GM12801 (cell line): ENCODE data around the gene CHD2.

Source experiments
- TF ChIP-seq, protein P1 (sequence below): IDR thresholded peaks from one replicate; pipeline ENCODE4 v1.5.1; 2011; ENCODE audit warnings: control low read depth; ENCODE audit not compliant: insufficient read length; ENCODE audit errors: extremely low read depth

CHD2 gene

DNA sequence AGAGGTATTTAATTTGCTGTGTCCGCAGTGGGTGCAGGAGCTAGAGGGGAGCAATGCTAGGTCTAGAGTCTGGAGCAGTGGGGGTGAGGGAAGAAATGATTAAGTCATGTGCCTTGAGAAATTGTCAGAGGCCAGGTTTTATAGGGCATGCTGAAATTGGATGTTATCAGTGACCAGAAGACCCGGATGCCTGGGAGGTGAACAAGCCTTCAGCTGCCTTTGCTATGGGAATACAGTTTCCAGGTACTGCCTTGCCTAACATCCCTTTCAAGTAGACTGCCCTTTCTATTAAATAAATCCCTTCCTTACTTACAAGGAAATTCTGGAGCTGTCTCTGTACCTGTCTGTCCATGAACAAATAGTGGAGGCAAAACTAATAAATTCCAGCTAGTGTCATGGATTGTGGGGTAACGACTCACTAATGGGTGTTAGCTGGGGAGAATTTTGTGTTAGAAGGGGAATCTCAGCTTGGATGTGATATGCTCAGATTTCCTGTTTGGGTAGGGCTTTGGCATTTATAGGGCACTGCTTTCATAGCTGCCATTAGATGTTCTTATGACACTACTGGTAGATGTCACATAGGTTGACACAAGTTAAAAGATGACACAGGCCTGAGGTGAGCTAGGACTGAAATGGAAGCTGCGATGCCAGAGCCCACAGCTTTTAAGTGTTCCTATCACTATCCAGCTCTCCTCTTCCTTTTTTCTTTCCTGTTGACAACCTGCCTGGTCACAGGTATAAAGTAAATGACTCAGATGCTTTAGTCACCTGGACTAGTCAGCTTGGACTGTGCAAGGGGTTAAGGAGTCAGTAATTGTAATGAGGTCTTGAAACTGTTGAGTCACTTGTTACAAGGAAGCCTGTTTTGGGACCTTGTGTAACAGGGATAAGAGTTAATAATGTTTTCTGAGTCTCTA, 21.3 kb downstream of the CHD2 start:
- TF ChIP-seq, protein P1, sequence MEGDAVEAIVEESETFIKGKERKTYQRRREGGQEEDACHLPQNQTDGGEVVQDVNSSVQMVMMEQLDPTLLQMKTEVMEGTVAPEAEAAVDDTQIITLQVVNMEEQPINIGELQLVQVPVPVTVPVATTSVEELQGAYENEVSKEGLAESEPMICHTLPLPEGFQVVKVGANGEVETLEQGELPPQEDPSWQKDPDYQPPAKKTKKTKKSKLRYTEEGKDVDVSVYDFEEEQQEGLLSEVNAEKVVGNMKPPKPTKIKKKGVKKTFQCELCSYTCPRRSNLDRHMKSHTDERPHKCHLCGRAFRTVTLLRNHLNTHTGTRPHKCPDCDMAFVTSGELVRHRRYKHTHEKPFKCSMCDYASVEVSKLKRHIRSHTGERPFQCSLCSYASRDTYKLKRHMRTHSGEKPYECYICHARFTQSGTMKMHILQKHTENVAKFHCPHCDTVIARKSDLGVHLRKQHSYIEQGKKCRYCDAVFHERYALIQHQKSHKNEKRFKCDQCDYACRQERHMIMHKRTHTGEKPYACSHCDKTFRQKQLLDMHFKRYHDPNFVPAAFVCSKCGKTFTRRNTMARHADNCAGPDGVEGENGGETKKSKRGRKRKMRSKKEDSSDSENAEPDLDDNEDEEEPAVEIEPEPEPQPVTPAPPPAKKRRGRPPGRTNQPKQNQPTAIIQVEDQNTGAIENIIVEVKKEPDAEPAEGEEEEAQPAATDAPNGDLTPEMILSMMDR = no peak

DNA sequence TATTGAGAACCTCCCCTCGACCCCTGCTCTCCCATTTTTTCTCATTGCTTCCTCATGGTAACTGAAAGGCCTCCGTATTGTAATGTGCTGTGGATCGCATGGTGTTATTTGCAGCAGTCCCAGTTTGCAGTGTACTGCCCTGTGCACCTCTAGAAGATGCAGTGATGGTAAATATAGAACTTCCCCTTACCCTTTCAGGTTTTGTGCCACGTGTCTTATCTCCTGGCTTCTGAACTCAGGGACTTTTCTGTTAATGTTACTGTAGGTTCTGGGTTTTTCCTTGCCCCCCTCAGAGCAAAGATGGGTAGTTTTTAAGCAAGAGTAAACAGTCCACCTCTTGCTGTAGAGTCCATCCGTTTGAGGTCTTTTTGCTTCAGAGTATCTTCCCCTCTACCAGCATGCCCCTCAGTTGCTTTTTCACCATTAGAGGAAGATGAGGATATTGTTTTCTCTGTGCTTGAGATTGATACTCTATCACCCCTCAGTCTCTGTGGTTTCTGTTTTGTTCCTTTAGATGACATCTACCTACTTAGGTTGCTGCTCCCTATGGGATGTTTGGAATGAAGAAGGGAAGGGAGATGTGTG, 22.4 kb downstream of the CHD2 start:
- TF ChIP-seq, protein P1 = no peak

DNA sequence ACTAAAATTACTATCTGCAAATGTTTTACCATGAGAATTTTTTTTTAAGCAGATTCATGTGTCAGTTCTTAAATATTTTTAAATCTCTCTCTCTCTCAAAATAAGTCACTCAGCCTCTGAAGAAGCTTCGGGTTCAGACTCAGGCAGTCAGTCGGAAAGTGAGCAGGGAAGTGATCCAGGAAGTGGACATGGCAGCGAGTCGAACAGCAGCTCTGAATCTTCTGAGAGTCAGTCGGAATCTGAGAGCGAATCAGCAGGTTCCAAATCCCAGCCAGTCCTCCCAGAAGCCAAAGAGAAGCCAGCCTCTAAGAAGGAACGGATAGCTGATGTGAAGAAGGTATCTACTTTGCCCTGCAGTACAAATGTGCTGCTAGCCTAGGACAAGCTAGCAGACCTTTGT, 24.1 kb downstream of the CHD2 start:
- TF ChIP-seq, protein P1 = no peak

DNA sequence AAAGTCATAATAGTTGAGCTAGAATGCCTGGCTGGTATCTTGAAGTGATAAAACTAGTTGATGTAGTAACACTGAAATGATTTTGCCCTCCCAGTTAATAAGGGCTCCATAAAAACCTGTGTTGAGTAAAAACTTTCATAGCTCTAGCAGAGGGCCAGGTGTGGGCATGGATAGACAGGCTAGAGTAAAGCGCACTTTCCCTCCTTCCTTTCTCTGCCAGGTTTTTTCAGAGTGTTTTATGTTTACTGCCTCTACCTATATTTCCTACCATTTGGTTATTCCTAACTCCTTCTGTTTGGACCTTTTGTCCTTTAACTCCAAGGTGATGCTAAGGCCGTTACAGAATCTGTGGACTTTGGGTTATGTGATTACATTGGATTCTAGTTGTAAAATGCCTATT, 25.3 kb downstream of the CHD2 start:
- TF ChIP-seq, protein P1 = no peak

DNA sequence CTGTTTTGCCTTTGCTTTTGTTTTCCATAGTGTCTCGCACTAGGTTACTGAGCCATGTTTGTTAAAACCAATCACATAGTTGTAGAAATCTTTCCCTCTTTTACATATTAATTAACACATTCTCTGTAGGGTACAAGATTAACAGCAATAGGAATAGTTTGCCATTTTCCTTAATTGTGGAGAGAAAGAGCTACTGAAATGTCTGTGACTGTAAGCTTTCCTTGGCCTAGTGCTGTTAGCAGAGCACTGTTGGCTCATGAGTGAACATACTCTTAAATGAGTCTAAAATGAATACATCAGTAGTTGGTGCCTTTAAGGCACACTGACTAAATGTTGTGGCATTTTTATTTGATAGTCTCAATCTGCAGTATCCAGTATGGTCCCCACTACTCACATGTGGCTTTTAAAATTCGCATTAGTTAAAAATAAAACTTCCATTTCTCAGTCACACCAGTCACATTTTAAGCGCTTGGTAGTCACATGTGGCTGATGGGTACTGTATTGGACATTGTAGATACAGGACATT, 28.2 kb downstream of the CHD2 start:
- TF ChIP-seq, protein P1 = no peak

DNA sequence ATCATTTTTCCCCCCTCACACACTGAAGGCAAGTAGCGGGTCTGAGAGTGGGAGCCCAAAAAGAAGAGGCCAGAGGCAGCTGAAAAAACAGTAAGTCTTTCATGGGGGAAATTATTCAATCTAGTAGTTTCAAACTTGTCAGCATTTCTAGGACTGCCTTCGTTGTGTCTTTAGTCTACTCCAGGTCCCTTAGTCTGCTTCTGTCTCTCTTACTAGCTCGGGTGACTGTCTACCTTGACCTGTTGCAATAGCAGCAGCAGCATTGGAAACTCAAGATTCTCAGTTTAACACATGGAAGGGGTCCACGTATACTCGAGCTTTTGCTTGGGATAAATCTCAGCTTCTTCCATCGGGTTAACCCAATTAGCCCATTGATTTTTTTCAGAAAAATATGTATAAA, 28.9 kb downstream of the CHD2 start:
- TF ChIP-seq, protein P1 = no peak

DNA sequence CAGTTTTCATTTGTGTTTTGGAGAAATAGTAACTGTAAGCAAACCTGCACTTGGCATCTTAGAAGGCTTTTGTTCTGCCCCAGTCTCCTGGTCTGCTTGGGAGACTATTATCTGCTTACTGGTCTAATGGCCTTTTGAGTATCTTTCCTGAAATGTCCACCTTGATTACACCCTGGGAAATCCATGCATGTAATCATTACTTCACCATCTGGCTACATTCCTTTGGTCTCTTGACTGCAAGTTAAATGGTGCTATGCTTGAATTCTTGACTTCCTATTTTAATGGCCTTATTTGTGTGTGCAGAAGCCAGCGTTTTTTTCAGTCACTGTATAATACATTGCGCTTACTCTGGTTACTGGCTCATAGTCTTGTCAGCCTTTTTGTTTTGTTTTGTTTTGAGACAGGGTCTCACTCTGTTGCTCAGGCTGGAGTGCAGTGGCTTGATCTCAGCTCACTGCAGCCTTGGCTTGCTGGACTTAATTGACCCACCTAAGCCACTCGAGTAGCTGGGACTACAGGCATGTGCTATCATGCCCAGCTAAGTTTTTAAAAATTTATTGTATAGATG, 30.0 kb downstream of the CHD2 start:
- TF ChIP-seq, protein P1 = no peak
